Activated B cell treated with CpG ODN at 0.5 μM for 24 hours (primary cell): ENCODE measurements around the gene SYK. TPM values are rescaled to one million over a fixed set of nuclear protein-coding genes. Genes with fewer than 3 reads are reported as not detected.

Experiments
- ATAC-seq: fragments of 200-7000 bp; cut with Tn5 transposase; one replicate; pipeline ENCODE4 v1.10.0; 2021; ENCODE audit warnings: low read depth, mild to moderate bottlenecking, moderate library complexity
- CTCF ChIA-PET: fragments of 350-600 bp; sonication (Branson Sonifier 250); formaldehyde crosslinking; loops from one replicate; lab custom pipeline; 2021; ENCODE audit warnings: antibody characterized with exemption; lab: Charles Lee
- POLR2A ChIA-PET: fragments of 350-600 bp; sonication (Branson Sonifier 250); formaldehyde crosslinking; loops from one replicate; lab custom pipeline; 2021; ENCODE audit warnings: antibody characterized with exemption; lab: Charles Lee
- DNase-seq: peaks from one replicate; pipeline ENCODE4 v3.0.0; 2022
- H3K27ac Mint-ChIP-seq: one replicate; pipeline ENCODE4 v1.8.0; 2020; ENCODE audit warnings: mixed read lengths
- H3K27me3 Mint-ChIP-seq: one replicate; pipeline ENCODE4 v1.8.0; 2021; ENCODE audit warnings: mixed read lengths
- H3K36me3 Mint-ChIP-seq: one replicate; pipeline ENCODE4 v1.8.0; 2021; ENCODE audit warnings: low read depth, mixed read lengths
- H3K4me1 Mint-ChIP-seq: one replicate; pipeline ENCODE4 v1.8.0; 2021; ENCODE audit warnings: mixed read lengths
- H3K4me3 Mint-ChIP-seq: one replicate; pipeline ENCODE4 v1.8.0; 2020; ENCODE audit warnings: mild to moderate bottlenecking, mixed read lengths
- H3K9me3 Mint-ChIP-seq: one replicate; pipeline ENCODE4 v1.8.0; 2020; ENCODE audit warnings: mixed read lengths
- intact Hi-C: fragments of 100-400 bp; cut with micrococcal nuclease; formaldehyde crosslinking; loops from one replicate; pipeline ENCODE4 v1.15.1; 2024
- total RNA-seq: library from RNA; stranded (reverse); gene quantifications from 2 replicates; pipeline ENCODE4 v1.2.3, GENCODE V29; 2022
- TF ChIP-seq, protein P1 (sequence below): fragments of 200-600 bp; IDR thresholded peaks from one replicate; pipeline ENCODE4 v1.8.0; 2022; ENCODE audit warnings: antibody characterized with exemption, mild to moderate bottlenecking

SYK gene
- total RNA-seq, 1 donor from 2014 or later, result 222 TPM

DNA sequence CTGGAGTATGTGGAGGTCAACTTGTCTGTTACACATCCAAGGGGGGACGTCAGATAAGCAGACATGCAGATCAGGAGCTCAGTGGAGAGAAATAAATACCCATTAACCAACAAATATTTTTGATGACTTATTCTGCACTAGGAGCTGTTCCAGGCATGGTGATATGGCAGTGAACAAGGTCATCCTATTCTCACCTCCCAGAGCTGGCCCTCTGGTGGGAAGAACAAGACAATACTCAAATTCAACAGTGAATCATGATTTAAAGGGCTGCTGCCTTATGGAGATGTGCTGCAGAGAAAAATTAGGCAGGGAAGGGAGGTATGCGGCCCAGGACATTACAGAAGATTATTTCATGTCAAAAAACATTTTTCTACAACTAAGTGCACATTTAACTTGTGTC is 36.5 kb downstream of the SYK start:
- ATAC-seq (no peak), DNase-seq (no peak)
- H3K36me3 Mint-ChIP-seq, result peaks cover 61% of the 10 kb centered on the region
- TF ChIP-seq, protein P1, sequence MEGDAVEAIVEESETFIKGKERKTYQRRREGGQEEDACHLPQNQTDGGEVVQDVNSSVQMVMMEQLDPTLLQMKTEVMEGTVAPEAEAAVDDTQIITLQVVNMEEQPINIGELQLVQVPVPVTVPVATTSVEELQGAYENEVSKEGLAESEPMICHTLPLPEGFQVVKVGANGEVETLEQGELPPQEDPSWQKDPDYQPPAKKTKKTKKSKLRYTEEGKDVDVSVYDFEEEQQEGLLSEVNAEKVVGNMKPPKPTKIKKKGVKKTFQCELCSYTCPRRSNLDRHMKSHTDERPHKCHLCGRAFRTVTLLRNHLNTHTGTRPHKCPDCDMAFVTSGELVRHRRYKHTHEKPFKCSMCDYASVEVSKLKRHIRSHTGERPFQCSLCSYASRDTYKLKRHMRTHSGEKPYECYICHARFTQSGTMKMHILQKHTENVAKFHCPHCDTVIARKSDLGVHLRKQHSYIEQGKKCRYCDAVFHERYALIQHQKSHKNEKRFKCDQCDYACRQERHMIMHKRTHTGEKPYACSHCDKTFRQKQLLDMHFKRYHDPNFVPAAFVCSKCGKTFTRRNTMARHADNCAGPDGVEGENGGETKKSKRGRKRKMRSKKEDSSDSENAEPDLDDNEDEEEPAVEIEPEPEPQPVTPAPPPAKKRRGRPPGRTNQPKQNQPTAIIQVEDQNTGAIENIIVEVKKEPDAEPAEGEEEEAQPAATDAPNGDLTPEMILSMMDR, result no peak
- no peaks in the 10 kb centered on the region for H3K27me3 Mint-ChIP-seq
- CTCF ChIA-PET, result interaction anchor here (0.6 to 1.8 kb wide), 11 partner anchors 11 to 82 kb away, joined by 3 to 10 read pairs (median 4); no protein-coding TSS in a partner anchor
- H3K4me1 Mint-ChIP-seq, result peaks cover 69% of the 10 kb centered on the region
- no peak overlapping the region for H3K27ac Mint-ChIP-seq
- no peaks in the 10 kb centered on the region for H3K9me3 Mint-ChIP-seq
- intact Hi-C loops, result loop anchor here (1.0 kb wide), 1 partner anchor 64 kb away; no protein-coding TSS in a partner anchor
- POLR2A ChIA-PET, result interaction anchor here (1.7 to 3.2 kb wide), 4 partner anchors 11 to 63 kb away, joined by 11 to 25 read pairs (median 14); partner anchors contain the start of gene SYK
- H3K4me3 Mint-ChIP-seq, result peak overlapping the region; percentile 36

DNA sequence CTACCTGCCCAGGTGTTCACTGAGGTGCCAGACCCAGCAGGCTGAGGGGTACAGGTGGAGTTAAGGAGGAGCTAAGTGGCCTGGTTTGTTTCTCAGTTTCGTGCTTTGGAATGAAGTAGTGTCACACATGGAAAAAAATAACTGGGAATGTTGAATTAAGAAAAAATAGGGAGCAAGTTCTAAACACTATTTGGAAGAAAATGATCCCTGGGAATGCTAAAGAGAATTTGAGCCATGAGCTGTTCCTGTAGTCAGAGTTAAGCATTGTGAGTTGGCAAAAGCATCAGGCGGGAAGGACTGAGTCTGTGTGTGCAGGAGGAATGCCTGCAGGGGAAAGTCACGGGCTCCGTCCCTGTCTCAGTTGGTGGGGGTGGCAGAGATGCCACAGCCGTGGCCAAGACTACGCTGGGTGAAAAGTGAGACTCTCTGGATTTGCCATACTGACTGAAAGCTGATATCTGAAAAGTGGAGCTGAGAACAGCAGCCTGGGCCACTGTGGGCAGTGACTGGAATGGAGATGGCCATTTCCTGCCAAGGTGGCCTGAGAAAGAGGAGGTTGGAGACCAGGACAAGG is 37.0 kb downstream of the SYK start:
- DNase-seq (no peak), ATAC-seq (no peak)
- intact Hi-C loops, result loop anchor here (1.0 kb wide), 1 partner anchor 64 kb away; no protein-coding TSS in a partner anchor
- no peaks in the 10 kb centered on the region for H3K27me3 Mint-ChIP-seq
- H3K36me3 Mint-ChIP-seq, result peaks cover 59% of the 10 kb centered on the region
- peaks cover 64% of the 10 kb centered on the region for H3K4me1 Mint-ChIP-seq
- H3K4me3 Mint-ChIP-seq, result no peak overlapping the region
- no peaks in the 10 kb centered on the region for H3K9me3 Mint-ChIP-seq
- CTCF ChIA-PET, result interaction anchor here (0.6 to 1.8 kb wide), 12 partner anchors 10 to 696 kb away, joined by 3 to 10 read pairs (median 4); no protein-coding TSS in a partner anchor
- POLR2A ChIA-PET, result interaction anchor here (1.2 to 3.2 kb wide), 5 partner anchors 12 to 68 kb away, joined by 3 to 25 read pairs (median 12); partner anchors contain the start of gene SYK
- TF ChIP-seq, protein P1, result no peak
- H3K27ac Mint-ChIP-seq, result no peak overlapping the region

DNA sequence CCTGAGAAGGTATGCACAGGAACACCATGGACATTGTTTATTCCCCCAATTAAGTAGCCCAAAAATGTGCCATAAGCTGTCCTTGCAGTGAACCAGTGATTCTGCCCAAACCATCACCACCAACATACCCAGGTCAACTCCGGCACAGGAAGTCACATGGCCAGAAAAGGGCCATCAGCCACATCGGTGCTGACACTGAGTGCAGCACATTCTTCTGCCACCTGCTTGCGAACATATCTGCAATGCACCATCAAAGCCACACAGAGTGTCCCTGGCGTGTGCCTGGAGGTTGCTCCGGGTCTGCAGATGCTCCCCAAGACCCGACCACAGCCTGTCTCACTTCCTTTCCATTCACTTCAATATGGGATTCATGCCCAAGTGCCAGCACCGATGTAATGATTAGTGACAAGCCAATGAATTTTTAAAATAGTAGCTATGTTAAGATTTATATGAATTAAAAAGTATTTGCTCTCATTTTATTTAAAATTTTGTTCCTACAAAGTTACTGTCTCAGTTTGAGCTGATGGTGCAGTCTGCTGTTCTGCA is 37.6 kb downstream of the SYK start:
- no peak for DNase-seq
- no peaks in the 10 kb centered on the region for H3K27me3 Mint-ChIP-seq
- POLR2A ChIA-PET, result interaction anchor here (1.0 to 3.2 kb wide), 6 partner anchors 12 to 68 kb away, joined by 3 to 25 read pairs (median 7); partner anchors contain the start of gene SYK
- peaks cover 58% of the 10 kb centered on the region for H3K4me1 Mint-ChIP-seq
- no peaks in the 10 kb centered on the region for H3K9me3 Mint-ChIP-seq
- TF ChIP-seq, protein P1, result no peak
- H3K36me3 Mint-ChIP-seq, result peaks cover 58% of the 10 kb centered on the region
- peak overlapping the region; percentile 50 for H3K4me3 Mint-ChIP-seq
- intact Hi-C loops, result no loop called here
- CTCF ChIA-PET, result interaction anchor here (1.1 to 1.6 kb wide), 5 partner anchors 22 to 697 kb away, joined by 3 to 4 read pairs (median 4); no protein-coding TSS in a partner anchor
- peak; percentile 45 for ATAC-seq
- H3K27ac Mint-ChIP-seq, result no peak overlapping the region

DNA sequence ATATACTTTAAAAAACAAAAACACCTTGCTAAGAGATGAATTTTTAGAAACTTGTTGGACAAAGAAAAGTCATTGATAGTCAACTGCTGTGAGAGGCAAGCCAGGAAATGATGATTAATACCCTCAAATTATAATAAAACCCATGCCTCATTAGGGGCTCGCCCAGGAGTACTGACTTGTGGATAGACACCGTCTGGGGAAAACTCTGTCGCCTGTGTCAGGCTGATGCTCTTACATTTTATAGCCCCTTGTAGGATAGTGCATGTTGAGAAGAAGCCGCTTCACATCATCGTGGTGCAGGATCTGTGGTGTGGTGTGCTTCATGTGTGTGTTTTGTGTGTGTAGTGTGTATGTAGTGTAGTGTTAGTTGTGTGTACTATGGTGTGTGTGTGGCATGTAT is 39.1 kb downstream of the SYK start:
- Mint-ChIP-seq H3K9me3 (no peaks in the 10 kb centered on the region), H3K27me3 (no peaks in the 10 kb centered on the region), H3K4me3 (no peak overlapping the region), H3K36me3 (peaks cover 58% of the 10 kb centered on the region), H3K4me1 (peaks cover 43% of the 10 kb centered on the region), H3K27ac (no peak overlapping the region)
- CTCF ChIA-PET, result no interaction called here
- ATAC-seq (peak; percentile 41), DNase-seq (no peak)
- intact Hi-C loops, result loop anchor here (1.0 to 2.0 kb wide), 3 partner anchors 9 to 20 kb away; no protein-coding TSS in a partner anchor
- TF ChIP-seq, protein P1, result no peak
- POLR2A ChIA-PET, result no interaction called here

DNA sequence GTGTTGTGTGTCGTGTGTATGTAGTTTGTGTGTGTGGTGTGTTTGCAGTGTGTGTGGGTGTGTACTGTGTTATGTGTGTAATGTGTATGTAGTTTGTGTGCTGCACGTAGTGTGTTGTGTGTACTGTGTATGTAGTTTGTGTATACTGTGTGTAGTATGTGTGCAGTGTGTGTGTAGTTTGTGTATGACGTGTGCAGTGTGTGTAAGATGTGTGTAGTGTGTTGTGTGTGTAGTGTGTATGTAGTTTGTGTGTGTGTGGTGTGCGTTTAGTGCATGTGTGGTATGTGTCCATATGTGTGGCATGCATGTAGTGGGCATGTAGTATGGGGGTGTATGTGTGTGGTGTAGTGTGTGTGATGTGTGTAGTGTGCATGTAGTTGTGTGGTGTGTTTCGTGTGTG is 39.6 kb downstream of the SYK start:
- Mint-ChIP-seq H3K4me3 (no peak overlapping the region), H3K27ac (no peak overlapping the region), H3K4me1 (peaks cover 40% of the 10 kb centered on the region), H3K9me3 (no peaks in the 10 kb centered on the region), H3K36me3 (peaks cover 63% of the 10 kb centered on the region), H3K27me3 (no peaks in the 10 kb centered on the region)
- POLR2A ChIA-PET, result no interaction called here
- TF ChIP-seq, protein P1, result no peak
- CTCF ChIA-PET, result no interaction called here
- ATAC-seq (no peak), DNase-seq (no peak)
- intact Hi-C loops, result loop anchor here (2.0 kb wide), 2 partner anchors 14 to 20 kb away; no protein-coding TSS in a partner anchor
